GM12878 (cell line): ENCODE results near the gene GGN. TPM values are rescaled to one million over a fixed set of nuclear protein-coding genes. Genes with fewer than 3 reads are reported as not detected.

Experiments
- ATAC-seq: fragments of 200-7000 bp; cut with Tn5 transposase; 3 replicates; pipeline ENCODE4 v1.9.1; 2020; ENCODE audit warnings: mild to moderate bottlenecking, moderate library complexity
- BruUV-seq: library from RNA; stranded (reverse); fragments of 400-500 nt; replicated peaks from 2 replicates; lab custom pipeline; 2021; lab: Mats Ljungman, UMichigan
- CTCF ChIA-PET: fragments of 300-600 bp; sonication (Branson Sonifier 250); formaldehyde crosslinking; extraction: SDS; loops from one replicate; lab custom pipeline; 2021; ENCODE audit warnings: inconsistent platforms; lab: Yijun Ruan, JAX
- POLR2A ChIA-PET: fragments of 350-600 bp; formaldehyde crosslinking; extraction: SDS; loops from one replicate; lab custom pipeline; 2021; ENCODE audit warnings: inconsistent platforms; lab: Charles Lee
- RAD21 ChIA-PET: fragments of 300-600 bp; sonication (Branson Sonifier 250); formaldehyde crosslinking; loops from one replicate; lab custom pipeline; 2023; ENCODE audit warnings: antibody characterized with exemption; ENCODE audit not compliant: unreplicated experiment; lab: Charles Lee
- SMC1A ChIA-PET: fragments of 300-600 bp; sonication (Branson Sonifier 250); formaldehyde crosslinking; loops from one replicate; lab custom pipeline; 2023; ENCODE audit not compliant: unreplicated experiment, uncharacterized antibody; lab: Charles Lee
- DNase-seq: peaks from one replicate; pipeline ENCODE4 v3.0.0-alpha.2; 2011; ENCODE audit warnings: low read depth, low spot score
- FAIRE-seq: peaks from 3 replicates; lab custom pipeline; 2011; peaks lifted over from hg19 to GRCh38; lab: Jason Lieb, UNC
- H2AFZ ChIP-seq: 2 replicates; pipeline ENCODE4 v1.6.0; 2011; ENCODE audit warnings: low read depth, low read length, control low read depth; ENCODE audit not compliant: control insufficient read depth
- H3K27ac ChIP-seq: 2 replicates; pipeline ENCODE4 v1.5.1; 2011; ENCODE audit warnings: control low read depth; ENCODE audit not compliant: control insufficient read depth, insufficient read depth
- H3K27me3 ChIP-seq, 2 experiments: replicated peaks in 1 of 2; 2 replicates each; pipeline versions ENCODE4 v1.6.0 to v1.6.1; 2011; ENCODE audit warnings: low read length in 1 of 2; ENCODE audit not compliant: control insufficient read depth in 2 of 2, insufficient read depth in 2 of 2
- H3K36me3 ChIP-seq, 2 experiments: 2 replicates each; pipeline ENCODE4 v1.5.1; 2011; ENCODE audit warnings: low read length in 1 of 2; ENCODE audit not compliant: control insufficient read depth in 2 of 2, insufficient read depth in 2 of 2
- H3K4me1 ChIP-seq: 2 replicates; pipeline ENCODE4 v1.6.1; 2011; ENCODE audit warnings: mild to moderate bottlenecking, low read length, moderate library complexity, mixed read lengths; ENCODE audit not compliant: control insufficient read depth, insufficient read depth
- H3K4me2 ChIP-seq: 2 replicates; pipeline ENCODE4 v1.6.0; 2011; ENCODE audit warnings: control low read depth; ENCODE audit not compliant: control insufficient read depth, insufficient read depth
- H3K4me3 ChIP-seq: fragments of 200-600 bp; sonication (generic); 2 replicates; pipeline ENCODE4 v1.5.1; 2016
- H3K79me2 ChIP-seq: 2 replicates; pipeline ENCODE4 v1.6.0; 2011; ENCODE audit warnings: low read length; ENCODE audit not compliant: control insufficient read depth, insufficient read depth
- H3K9ac ChIP-seq: 2 replicates; pipeline ENCODE4 v1.8.0; 2011; ENCODE audit warnings: low read length, control low read depth, mixed read lengths; ENCODE audit not compliant: control insufficient read depth, insufficient read depth
- H3K9me3 ChIP-seq: replicated peaks from 3 replicates; pipeline ENCODE4 v1.5.1; 2011; ENCODE audit warnings: mild to moderate bottlenecking, low read length; ENCODE audit not compliant: control insufficient read depth, insufficient read depth
- H4K20me1 ChIP-seq: 2 replicates; pipeline ENCODE4 v1.6.0; 2011; ENCODE audit not compliant: control insufficient read depth, insufficient read depth
- CTCF ChIP-seq, 3 experiments: IDR thresholded peaks in 2 of 3; conservative IDR thresholded peaks in 1 of 3; 2 replicates each; pipeline ENCODE4 v1.5.1; 2011; ENCODE audit warnings: low read depth in 3 of 3, low read length in 3 of 3, mild to moderate bottlenecking in 3 of 3, control low read depth in 2 of 3, moderate library complexity in 2 of 3, inconsistent platforms in 1 of 3, mixed read lengths in 1 of 3; ENCODE audit not compliant: control insufficient read depth in 2 of 3, insufficient read depth in 1 of 3; ENCODE audit errors: extremely low read depth in 1 of 3
- DPF2 ChIP-seq: fragments of 450-650 bp; IDR thresholded peaks from 2 replicates; pipeline ENCODE4 v1.6.1; 2017; ENCODE audit warnings: mild to moderate bottlenecking
- EGR1 ChIP-seq, 2 experiments: IDR thresholded peaks; 1 replicate in 1 of 2; 2 replicates in 1 of 2; pipeline ENCODE4 v1.6.1; 2011 to 2012; ENCODE audit warnings: low read depth in 2 of 2, low read length in 2 of 2, borderline replicate concordance in 1 of 2, mild to moderate bottlenecking in 1 of 2, moderate library complexity in 1 of 2
- ESRRA ChIP-seq: IDR thresholded peaks from 2 replicates; pipeline ENCODE4 v1.6.1; 2012; ENCODE audit warnings: mild to moderate bottlenecking, low read length, improper control_type of control experiment
- HDAC2 ChIP-seq: fragments of 200-600 bp; sonication (generic); IDR thresholded peaks from 2 replicates; pipeline ENCODE4 v1.6.1; 2017
- HDAC6 ChIP-seq: fragments of 200-600 bp; sonication (generic); IDR thresholded peaks from one replicate; pipeline ENCODE4 v1.8.0; 2017; ENCODE audit warnings: antibody characterized with exemption; ENCODE audit not compliant: unreplicated experiment
- PML ChIP-seq: IDR thresholded peaks from 2 replicates; pipeline ENCODE4 v1.6.1; 2012; ENCODE audit warnings: low read length, inconsistent platforms
- RFX5 ChIP-seq: IDR thresholded peaks from 2 replicates; pipeline ENCODE4 v1.6.1; 2011; ENCODE audit warnings: low read depth, low read length, improper control_type of control experiment
- SIX5 ChIP-seq: IDR thresholded peaks from 2 replicates; pipeline ENCODE4 v1.6.1; 2011; ENCODE audit warnings: mild to moderate bottlenecking, low read depth, low read length, moderate library complexity; ENCODE audit not compliant: severe bottlenecking
- TBL1XR1 ChIP-seq: IDR thresholded peaks from 2 replicates; pipeline ENCODE4 v1.6.1; 2012; ENCODE audit warnings: low read depth, low read length, improper control_type of control experiment
- ZNF24 ChIP-seq: fragments of 450-650 bp; IDR thresholded peaks from 2 replicates; pipeline ENCODE4 v1.6.1; 2017; ENCODE audit warnings: antibody characterized with exemption, mild to moderate bottlenecking
- WGBS: methylation state at CpG from one replicate; pipeline ENCODE4 v1.1.6; 2016; ENCODE audit warnings: low lambda C conversion rate; ENCODE audit not compliant: insufficient replicate concordance, insufficient coverage; ENCODE audit errors: missing lambda C conversion rate; 5-methylcytosine and 5-hydroxymethylcytosine counted together
- in situ Hi-C: fragments of 300-500 bp; cut with MboI; formaldehyde crosslinking; loops from 9 replicates; pipeline ENCODE4 v1.14.3; 2018; ENCODE audit warnings: mixed read lengths
- intact Hi-C: fragments of 100-400 bp; cut with micrococcal nuclease; formaldehyde crosslinking; loops from one replicate; pipeline ENCODE4 v1.14.2; 2022; ENCODE audit not compliant: unreplicated experiment
- polyA plus RNA-seq, 11 experiments: library from polyadenylated mRNA; depleted of rRNA in 4 of 11; unstranded in 6 of 11; stranded (reverse) in 5 of 11; fragments of >200 nt; fragmentation: Nextera tagmentation in 4 of 11; fragmentation: Illumina TruSeq in 1 of 11; extraction: Ambion mirVana in 4 of 11; extraction: Trizol in 1 of 11; gene quantifications; 1 replicate in 1 of 11; 2 replicates in 10 of 11; pipeline versions ENCODE4 v1.2.1 to v1.2.3, GENCODE V29; 2011 to 2016; ENCODE audit warnings: inconsistent platforms in 2 of 11, missing spikeins in 2 of 11, low read depth in 1 of 11
- total RNA-seq, 4 experiments: library from RNA; depleted of rRNA in 3 of 4; stranded (reverse); fragments of >200 nt in 3 of 4; fragmentation: Illumina TruSeq in 1 of 4; extraction: Trizol in 1 of 4; gene quantifications; 2 replicates each; pipeline versions ENCODE4 v1.2.1 to v1.2.3, GENCODE V29; 2013 to 2021

The GGN gene
- total and polyA plus RNA-seq, 10 of the 15 experiments (the other 5 are each of a cell fraction or from before 2014, with no cell fraction given): not detected

GRCh38 chr19:38362076-38362945 is 25.5 kb downstream of the GGN start:
- no peaks in the 10 kb centered on the region for H4K20me1 ChIP-seq
- no TSS peak for BruUV-seq
- ATAC-seq (peak; percentile 63), FAIRE-seq (no peak), DNase-seq (no peak)
- RAD21 ChIA-PET: no interaction called here
- no peaks in the 10 kb centered on the region; the same call in 1 of the 2 replicates for H3K4me1 ChIP-seq
- no peaks in the 10 kb centered on the region for H3K9me3 ChIP-seq
- no peaks in the 10 kb centered on the region for H3K79me2 ChIP-seq
- intact Hi-C loops: no loop called here
- CTCF ChIA-PET: no interaction called here
- peak overlapping the region; percentile 95 for H3K4me2 ChIP-seq
- no peaks in the 10 kb centered on the region for H3K36me3 ChIP-seq
- SMC1A ChIA-PET: no interaction called here
- H3K27ac ChIP-seq: no peak overlapping the region
- peak overlapping the region; percentile 71; the same call in 1 of the 2 replicates for H3K4me3 ChIP-seq
- no peak overlapping the region; the same call in 1 of the 2 replicates for H3K9ac ChIP-seq
- POLR2A ChIA-PET: no interaction called here
- peak overlapping the region; percentile 77 for H2AFZ ChIP-seq
- WGBS: 4% methylated on average over 65 of the region's 68 CpGs
- peaks cover 0 to 2% of the 10 kb centered on the region in 2 experiments; a peak in 3 of 4 replicates for H3K27me3 ChIP-seq
- in situ Hi-C loops: no loop called here
- TF ChIP-seq ESRRA (no peak), EGR1 (IDR thresholded peaks at IDR 0.05; ENCODE audit: borderline replicate concordance in 1 of 2, low read depth in 2 of 2, low read length in 2 of 2) (0 out of 3 replicates have a peak, but pooled peaks of 1 of the 2 experiments have one; percentile 16)

GRCh38 chr19:38361633-38362075 is 26.2 kb downstream of the GGN start:
- H2AFZ ChIP-seq: peak overlapping the region; percentile 77
- H3K4me1 ChIP-seq: no peaks in the 10 kb centered on the region; the same call in 1 of the 2 replicates
- peak; percentile 82 for ATAC-seq
- no TSS peak for BruUV-seq
- ChIA-PET POLR2A (no interaction called here), SMC1A (no interaction called here), CTCF (no interaction called here), RAD21 (no interaction called here)
- in situ Hi-C loops: no loop called here
- no peaks in the 10 kb centered on the region for H3K36me3 ChIP-seq
- no peak overlapping the region; the same call in 1 of the 2 replicates for H3K9ac ChIP-seq
- no peaks in the 10 kb centered on the region for H4K20me1 ChIP-seq
- WGBS: 7% methylated on average over 29 of the region's 37 CpGs
- H3K4me2 ChIP-seq: peak overlapping the region; percentile 95
- no peak for FAIRE-seq
- no peak overlapping the region for H3K27ac ChIP-seq
- H3K27me3 ChIP-seq: peaks cover 0 to 2% of the 10 kb centered on the region in 2 experiments; a peak in 3 of 4 replicates
- intact Hi-C loops: no loop called here
- no peak for DNase-seq
- H3K4me3 ChIP-seq: peak overlapping the region; percentile 71; the same call in 1 of the 2 replicates
- no peak for TF ChIP-seq PML
- TF ChIP-seq ZNF24: no peak
- no peak for TF ChIP-seq TBL1XR1
- no peak for TF ChIP-seq SIX5
- TF ChIP-seq DPF2: no peak
- no peak for TF ChIP-seq RFX5
- peak; percentile 31 for TF ChIP-seq HDAC6
- TF ChIP-seq CTCF (IDR thresholded peaks at IDR 0.05 in 2 of 3, conservative IDR thresholded peaks at IDR 0.05 in 1 of 3; ENCODE audit: control insufficient read depth in 2 of 3, extremely low read depth in 1 of 3, insufficient read depth in 1 of 3, low read depth in 3 of 3, low read length in 3 of 3): peak in 2 of 3 experiments; percentile 9 to 15; a peak in 1 of 6 replicates
- TF ChIP-seq HDAC2: no peak
- H3K9me3 ChIP-seq: no peaks in the 10 kb centered on the region
- H3K79me2 ChIP-seq: no peaks in the 10 kb centered on the region
